NOMO-1 (cell line): ENCODE data around the gene GLCE.

Source experiments
- DNase-seq, 2 experiments: peaks; one replicate each; lab custom pipeline; 2025; ENCODE audit not compliant: unreplicated experiment in 2 of 2; lab: John Stamatoyannopoulos, UW

GLCE gene

GRCh38 chr15:69160141-69160993 is at the start of gene GLCE:
Gene GLCE, plus strand, starts transcription at chr15:69160635. Its CDS starts 95,172 bp downstream, at chr15:69255807.
- peak; percentile 90 to 95 for DNase-seq

- DNase-seq: no peak
These were observed 46.0 kb upstream of the GLCE start for GRCh38 chr15:69114331-69114928.

- no peak for DNase-seq
These were observed 45.4 kb upstream of the GLCE start for GRCh38 chr15:69115031-69115430.

- no peak for DNase-seq
These were observed 44.0 kb upstream of the GLCE start for GRCh38 chr15:69116391-69116790.

GRCh38 chr15:69117431-69117871 is 43.0 kb upstream of the GLCE start:
- DNase-seq: no peak

GRCh38 chr15:69118089-69118488 is 42.3 kb upstream of the GLCE start:
- DNase-seq: no peak

GRCh38 chr15:69119001-69119400 is 41.4 kb upstream of the GLCE start:
- DNase-seq: peak in 1 of 2 experiments; percentile 8

GRCh38 chr15:69119683-69120395 is 40.6 kb upstream of the GLCE start:
- no peak for DNase-seq

- DNase-seq: no peak
These were observed 39.7 kb upstream of the GLCE start for GRCh38 chr15:69120732-69121131.

GRCh38 chr15:69121198-69121828 is 39.1 kb upstream of the GLCE start:
- no peak for DNase-seq

GRCh38 chr15:69125236-69125635 is 35.2 kb upstream of the GLCE start:
- no peak for DNase-seq

GRCh38 chr15:69126054-69126469 is 34.4 kb upstream of the GLCE start:
- DNase-seq: peak; percentile 17 to 54

GRCh38 chr15:69127306-69127705 is 33.1 kb upstream of the GLCE start:
- DNase-seq: no peak

- no peak for DNase-seq
These were observed 31.6 kb upstream of the GLCE start for GRCh38 chr15:69128667-69129311.

- DNase-seq: peak; percentile 83 to 89
These were observed 28.8 kb upstream of the GLCE start for GRCh38 chr15:69131362-69132220.

- no peak for DNase-seq
These were observed 28.0 kb upstream of the GLCE start for GRCh38 chr15:69132430-69132829.

- peak; percentile 17 to 43 for DNase-seq
These were observed 27.2 kb upstream of the GLCE start for GRCh38 chr15:69132977-69133861.

- no peak for DNase-seq
These were observed 26.4 kb upstream of the GLCE start for GRCh38 chr15:69133862-69134519.
